ENCODE results near the gene NRG2.

NRG2 gene

DNA sequence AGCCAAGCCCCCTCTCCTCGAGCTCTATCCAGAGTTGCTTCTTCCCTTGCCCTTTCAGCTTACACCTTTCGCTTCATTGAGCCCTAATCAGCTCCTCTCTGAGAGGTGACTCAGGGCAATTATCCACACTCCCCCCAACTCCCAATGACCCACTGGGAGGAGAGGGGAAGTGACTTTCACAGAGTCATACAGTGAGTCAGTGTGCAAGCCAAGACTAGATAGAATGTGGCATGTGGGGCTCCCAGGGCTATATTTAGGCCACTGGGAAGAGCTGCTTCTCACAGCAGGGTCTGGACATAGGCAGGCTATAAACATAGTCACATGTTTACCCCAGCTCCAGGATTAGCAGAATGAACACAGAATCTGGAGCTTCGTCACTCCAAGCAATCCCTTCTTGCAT is 57.4 kb downstream of the NRG2 start:
- TF ChIP-seq, protein P1, sequence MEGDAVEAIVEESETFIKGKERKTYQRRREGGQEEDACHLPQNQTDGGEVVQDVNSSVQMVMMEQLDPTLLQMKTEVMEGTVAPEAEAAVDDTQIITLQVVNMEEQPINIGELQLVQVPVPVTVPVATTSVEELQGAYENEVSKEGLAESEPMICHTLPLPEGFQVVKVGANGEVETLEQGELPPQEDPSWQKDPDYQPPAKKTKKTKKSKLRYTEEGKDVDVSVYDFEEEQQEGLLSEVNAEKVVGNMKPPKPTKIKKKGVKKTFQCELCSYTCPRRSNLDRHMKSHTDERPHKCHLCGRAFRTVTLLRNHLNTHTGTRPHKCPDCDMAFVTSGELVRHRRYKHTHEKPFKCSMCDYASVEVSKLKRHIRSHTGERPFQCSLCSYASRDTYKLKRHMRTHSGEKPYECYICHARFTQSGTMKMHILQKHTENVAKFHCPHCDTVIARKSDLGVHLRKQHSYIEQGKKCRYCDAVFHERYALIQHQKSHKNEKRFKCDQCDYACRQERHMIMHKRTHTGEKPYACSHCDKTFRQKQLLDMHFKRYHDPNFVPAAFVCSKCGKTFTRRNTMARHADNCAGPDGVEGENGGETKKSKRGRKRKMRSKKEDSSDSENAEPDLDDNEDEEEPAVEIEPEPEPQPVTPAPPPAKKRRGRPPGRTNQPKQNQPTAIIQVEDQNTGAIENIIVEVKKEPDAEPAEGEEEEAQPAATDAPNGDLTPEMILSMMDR (IDR thresholded peaks at IDR 0.05; ENCODE audit: insufficient read depth, low read depth, low read length, missing control alignments), result no peak
- H3K4me3 ChIP-seq (ENCODE audit: low read depth, low read length), result no peak overlapping the region
- DNase-seq (ENCODE audit: low read depth), result peak; percentile 47

DNA sequence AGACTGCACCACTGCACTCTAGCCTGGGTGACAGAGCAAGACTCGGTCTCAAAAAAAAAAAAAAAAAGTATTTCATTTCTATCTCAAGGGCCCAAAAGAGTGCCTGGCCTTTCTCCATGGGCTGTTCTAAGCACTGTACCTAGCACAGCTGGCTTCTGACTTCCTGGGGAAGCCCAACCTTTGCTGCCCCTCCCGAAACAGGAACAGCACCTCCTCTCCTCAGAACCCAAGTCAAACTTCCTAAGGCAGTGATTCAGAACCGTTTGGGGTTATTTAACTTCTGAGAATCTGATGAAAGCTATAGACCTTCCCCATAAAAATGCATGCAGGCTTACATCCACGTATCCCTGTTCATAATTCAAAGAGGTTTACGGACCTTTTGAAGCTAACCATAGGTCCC is 57.8 kb downstream of the NRG2 start:
- no peak overlapping the region for H3K4me3 ChIP-seq (ENCODE audit: low read depth, low read length)
- DNase-seq (ENCODE audit: low read depth), result peak; percentile 55
- TF ChIP-seq, protein P1 (IDR thresholded peaks at IDR 0.05; ENCODE audit: insufficient read depth, low read depth, low read length, missing control alignments), result no peak

DNA sequence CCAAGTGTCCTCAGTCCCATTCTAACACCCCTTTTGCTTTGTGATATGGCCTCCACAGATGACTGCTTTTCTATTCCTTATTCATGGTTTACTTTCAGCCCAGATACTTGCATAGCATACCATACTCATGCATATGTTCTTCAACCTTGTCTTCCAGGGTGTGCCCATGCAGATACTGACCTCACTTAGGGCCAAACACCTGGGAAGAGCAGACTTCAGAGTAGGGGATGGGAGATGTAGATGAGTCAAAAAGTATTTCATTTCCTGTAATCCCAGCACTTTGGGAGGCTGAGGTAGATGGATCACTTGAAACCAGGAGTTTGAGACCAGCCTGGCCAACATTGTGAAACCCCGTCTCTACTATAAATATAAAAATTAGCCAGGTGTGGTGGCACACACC is 58.3 kb downstream of the NRG2 start:
- no peak for DNase-seq (ENCODE audit: low read depth)
- TF ChIP-seq, protein P1 (IDR thresholded peaks at IDR 0.05; ENCODE audit: insufficient read depth, low read depth, low read length, missing control alignments), result no peak

DNA sequence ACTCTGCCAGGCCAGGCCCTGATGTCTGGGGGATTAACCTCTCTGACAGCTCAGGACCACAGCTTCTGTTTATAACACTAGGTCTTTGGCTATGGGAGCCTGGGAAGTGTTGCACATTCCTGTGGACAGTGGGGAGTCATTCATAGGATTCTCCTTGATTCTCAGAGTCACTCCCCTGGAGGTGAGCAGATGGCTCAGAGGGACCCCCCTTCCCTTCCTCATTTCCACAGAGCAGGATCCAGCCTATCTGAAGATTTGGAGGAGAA is 60.2 kb downstream of the NRG2 start:
- H3K4me3 ChIP-seq (ENCODE audit: low read depth, low read length), result no peak overlapping the region
- TF ChIP-seq, protein P1 (IDR thresholded peaks at IDR 0.05; ENCODE audit: insufficient read depth, low read depth, low read length, missing control alignments), result no peak
- no peak for DNase-seq (ENCODE audit: low read depth)

More for the DNA sequence above, 58.3 kb downstream of the NRG2 start:
- no peak overlapping the region for H3K4me3 ChIP-seq (ENCODE audit: low read depth, low read length)

DNA sequence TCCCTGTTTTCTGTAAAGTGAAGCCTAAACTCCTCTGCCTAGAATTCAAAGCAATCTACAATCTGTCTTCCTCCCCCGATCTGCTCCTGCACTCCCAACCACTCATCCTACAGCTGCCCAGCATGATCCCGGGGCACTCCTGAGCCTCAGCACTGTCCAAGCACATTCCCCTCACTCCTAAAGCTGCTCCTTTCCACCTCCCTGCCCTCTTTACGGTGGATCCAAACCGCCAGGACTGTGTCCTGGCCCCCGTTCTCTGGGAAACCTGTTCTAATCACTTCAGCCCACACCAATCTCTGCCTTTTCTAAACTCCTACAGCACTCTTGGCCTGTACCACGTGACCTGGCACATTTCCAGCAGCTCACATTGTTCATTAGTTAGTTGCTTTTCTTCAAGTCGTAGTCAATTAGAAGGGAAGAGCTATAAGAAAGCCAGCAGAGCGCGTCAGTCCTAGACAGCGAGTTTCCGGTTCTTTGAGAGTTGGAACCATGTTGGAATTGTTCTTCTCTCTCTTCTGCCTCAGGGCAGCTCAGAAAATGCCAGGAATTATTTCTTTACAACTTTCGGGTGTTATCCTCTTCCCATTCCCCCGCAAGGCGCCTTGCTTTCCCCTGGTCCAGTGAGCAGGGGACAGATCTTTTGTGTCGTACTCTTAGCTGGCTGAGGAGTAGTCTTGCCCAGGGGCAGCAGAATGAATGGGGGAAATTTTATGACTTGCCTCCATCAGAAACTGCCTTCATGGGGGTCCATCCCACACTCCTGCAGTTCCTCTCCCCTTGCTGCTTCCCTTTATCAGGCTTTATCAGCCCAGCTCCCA is 60.7 kb downstream of the NRG2 start:
- DNase-seq (ENCODE audit: low read depth), result no peak
- TF ChIP-seq, protein P1 (IDR thresholded peaks at IDR 0.05; ENCODE audit: insufficient read depth, low read depth, low read length, missing control alignments), result no peak
- no peak overlapping the region for H3K4me3 ChIP-seq (ENCODE audit: low read depth, low read length)

DNA sequence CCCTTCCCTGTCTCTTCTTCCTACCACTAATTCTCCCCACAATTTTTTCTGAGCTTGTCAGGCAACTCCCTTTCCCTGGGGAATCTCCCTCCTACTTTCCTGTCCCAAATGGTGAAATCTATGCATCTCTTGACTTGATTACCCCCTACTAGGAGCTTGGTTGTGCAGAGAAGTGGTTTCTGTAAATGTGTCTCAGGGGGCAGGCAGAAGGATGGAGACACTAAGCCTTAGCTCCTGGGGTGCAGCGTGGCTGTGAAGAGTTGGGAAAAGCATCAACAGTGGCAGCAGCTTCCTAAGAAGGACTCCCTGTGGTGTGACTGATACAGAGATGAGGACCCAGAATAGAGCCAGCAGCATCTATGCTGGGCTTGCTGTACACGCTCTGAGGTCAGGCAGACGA is 62.3 kb downstream of the NRG2 start:
- no peak for DNase-seq (ENCODE audit: low read depth)
- TF ChIP-seq, protein P1 (IDR thresholded peaks at IDR 0.05; ENCODE audit: insufficient read depth, low read depth, low read length, missing control alignments), result no peak
- no peak overlapping the region for H3K4me3 ChIP-seq (ENCODE audit: low read depth, low read length)

DNA sequence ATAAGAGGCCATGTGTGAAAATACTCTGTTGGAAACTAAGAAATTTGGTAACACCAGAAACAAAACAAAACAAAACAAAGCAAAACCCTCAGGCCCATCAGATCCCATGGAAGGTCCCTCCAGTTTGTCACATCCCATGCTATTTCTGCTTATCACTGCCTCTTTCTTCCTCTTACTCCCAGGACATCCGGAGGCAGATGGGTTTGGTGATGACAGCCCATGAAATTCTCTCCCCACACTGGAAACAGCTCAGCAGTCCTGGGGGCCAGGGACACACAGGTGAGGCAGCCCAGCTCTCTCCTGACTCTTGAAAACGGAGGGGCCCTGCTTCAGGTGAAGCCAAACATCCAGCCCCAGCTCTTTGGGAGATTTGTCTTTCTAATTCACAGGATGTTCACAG is 63.2 kb downstream of the NRG2 start:
- no peak for DNase-seq (ENCODE audit: low read depth)
- TF ChIP-seq, protein P1 (IDR thresholded peaks at IDR 0.05; ENCODE audit: insufficient read depth, low read depth, low read length, missing control alignments), result no peak

More for the DNA sequence above, 63.2 kb downstream of the NRG2 start:
- H3K4me3 ChIP-seq (ENCODE audit: low read depth, low read length), result no peak overlapping the region

All from GM12865 (cell line).